RWPE1 (cell line): Measurements from ENCODE around the gene COPE.

ENCODE experiments used
- CTCF ChIA-PET: fragments of 350-600 bp; sonication (Branson Sonifier 250); formaldehyde crosslinking; extraction: SDS; loops from one replicate; lab custom pipeline; 2021; lab: Yijun Ruan, JAX
- POLR2A ChIA-PET: fragments of 400-600 bp; formaldehyde crosslinking; extraction: SDS; loops from one replicate; lab custom pipeline; 2020; ENCODE audit warnings: antibody characterized with exemption; ENCODE audit not compliant: low non-redundant PET; lab: Yijun Ruan, JAX
- DNase-seq: peaks from one replicate; pipeline ENCODE4 v3.0.0; 2012; ENCODE audit warnings: low spot score
- H3K27ac ChIP-seq: fragments of 450-650 bp; 2 replicates; pipeline ENCODE4 v1.5.1; 2017
- TF ChIP-seq, protein P1 (sequence below): fragments of 450-650 bp; conservative IDR thresholded peaks from 2 replicates; pipeline ENCODE4 v1.5.1; 2017; ENCODE audit warnings: low read depth, mild to moderate bottlenecking

Gene COPE

DNA sequence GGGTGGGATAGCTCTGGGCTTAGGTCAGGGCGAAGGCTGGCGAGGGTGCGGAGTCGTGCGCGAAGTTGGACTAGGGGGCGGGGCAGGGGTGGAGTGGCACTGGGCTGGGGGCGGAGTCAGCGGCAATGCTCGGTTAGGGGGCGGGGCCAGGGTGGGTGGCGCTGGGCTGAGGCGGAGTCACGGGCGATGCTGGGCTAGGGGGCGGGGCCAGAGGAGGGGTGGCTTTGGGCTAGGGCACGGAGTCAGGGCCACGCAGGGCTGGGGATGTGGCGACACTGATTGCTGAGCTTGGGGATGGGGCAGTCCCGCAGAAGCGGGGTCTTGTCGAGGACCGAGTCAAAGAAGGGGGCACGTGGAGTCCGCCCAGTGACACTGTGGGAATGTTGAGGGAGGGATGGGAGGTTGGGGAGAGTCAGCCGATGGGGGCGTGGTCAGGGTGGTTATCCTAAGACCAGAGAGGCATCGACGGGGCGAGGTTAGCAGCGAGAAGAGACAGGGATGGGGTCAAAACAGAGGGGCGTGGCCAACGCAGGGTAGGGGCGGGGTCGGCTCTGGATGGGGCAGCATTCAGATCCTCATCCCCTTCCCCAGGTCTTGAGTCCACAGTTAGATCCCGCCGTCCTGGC is 13.1 kb upstream of the COPE start:
- DNase-seq = peak; percentile 90
- POLR2A ChIA-PET = no interaction called here
- TF ChIP-seq, protein P1, sequence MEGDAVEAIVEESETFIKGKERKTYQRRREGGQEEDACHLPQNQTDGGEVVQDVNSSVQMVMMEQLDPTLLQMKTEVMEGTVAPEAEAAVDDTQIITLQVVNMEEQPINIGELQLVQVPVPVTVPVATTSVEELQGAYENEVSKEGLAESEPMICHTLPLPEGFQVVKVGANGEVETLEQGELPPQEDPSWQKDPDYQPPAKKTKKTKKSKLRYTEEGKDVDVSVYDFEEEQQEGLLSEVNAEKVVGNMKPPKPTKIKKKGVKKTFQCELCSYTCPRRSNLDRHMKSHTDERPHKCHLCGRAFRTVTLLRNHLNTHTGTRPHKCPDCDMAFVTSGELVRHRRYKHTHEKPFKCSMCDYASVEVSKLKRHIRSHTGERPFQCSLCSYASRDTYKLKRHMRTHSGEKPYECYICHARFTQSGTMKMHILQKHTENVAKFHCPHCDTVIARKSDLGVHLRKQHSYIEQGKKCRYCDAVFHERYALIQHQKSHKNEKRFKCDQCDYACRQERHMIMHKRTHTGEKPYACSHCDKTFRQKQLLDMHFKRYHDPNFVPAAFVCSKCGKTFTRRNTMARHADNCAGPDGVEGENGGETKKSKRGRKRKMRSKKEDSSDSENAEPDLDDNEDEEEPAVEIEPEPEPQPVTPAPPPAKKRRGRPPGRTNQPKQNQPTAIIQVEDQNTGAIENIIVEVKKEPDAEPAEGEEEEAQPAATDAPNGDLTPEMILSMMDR = no peak
- H3K27ac ChIP-seq = peak overlapping the region; percentile 69
- CTCF ChIA-PET = interaction anchor here (0.7 kb wide), 1 partner anchor 16 kb away, joined by 4 read pairs; no protein-coding TSS in a partner anchor

DNA sequence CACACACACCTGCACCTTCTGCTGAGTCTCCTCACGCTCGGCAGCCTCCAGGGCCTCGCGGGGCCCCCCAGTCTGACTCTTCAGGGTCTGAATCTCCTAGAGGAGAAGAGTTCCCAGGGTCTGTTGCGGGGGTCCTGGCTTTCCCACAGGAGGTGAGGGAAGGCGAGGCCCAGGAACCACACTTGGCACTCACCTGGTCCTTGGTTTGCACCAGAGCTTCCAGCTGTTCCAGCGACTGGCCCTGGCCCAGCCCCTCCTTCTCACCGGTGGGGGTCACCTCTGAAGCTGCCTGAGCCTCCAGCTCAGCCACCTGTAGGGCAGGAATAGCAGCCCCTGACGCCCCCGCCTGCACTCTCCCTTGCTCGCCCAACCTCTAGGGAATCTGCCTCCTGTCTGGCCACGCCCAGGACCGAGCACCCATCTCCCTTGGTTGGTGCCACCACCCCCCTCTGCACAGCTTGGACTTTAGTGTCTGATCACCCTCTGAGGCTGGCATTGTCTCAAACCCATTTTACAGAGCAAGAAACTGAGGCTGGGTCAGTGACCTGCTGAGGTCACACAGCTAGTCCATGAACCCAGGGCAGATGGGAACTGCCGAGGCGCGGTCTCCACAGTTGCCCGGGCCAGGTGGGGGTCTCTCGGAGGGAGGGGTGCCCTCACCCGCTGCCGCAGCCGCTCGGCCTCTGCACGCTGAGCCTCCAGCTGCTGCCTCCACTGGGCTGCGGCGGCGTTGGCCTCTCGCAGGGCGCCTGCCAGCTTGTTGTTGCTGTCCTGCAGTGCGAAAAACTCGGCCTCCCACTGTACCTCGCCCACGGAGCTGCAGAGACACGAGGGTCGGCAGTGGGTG is 12.4 kb upstream of the COPE start:
- TF ChIP-seq, protein P1 = no peak
- CTCF ChIA-PET = interaction anchor here (0.6 to 0.7 kb wide), 3 partner anchors 17 to 28 kb away, joined by 3 to 4 read pairs (median 4); no protein-coding TSS in a partner anchor
- POLR2A ChIA-PET = no interaction called here
- H3K27ac ChIP-seq = peak overlapping the region; percentile 69
- no peak for DNase-seq

DNA sequence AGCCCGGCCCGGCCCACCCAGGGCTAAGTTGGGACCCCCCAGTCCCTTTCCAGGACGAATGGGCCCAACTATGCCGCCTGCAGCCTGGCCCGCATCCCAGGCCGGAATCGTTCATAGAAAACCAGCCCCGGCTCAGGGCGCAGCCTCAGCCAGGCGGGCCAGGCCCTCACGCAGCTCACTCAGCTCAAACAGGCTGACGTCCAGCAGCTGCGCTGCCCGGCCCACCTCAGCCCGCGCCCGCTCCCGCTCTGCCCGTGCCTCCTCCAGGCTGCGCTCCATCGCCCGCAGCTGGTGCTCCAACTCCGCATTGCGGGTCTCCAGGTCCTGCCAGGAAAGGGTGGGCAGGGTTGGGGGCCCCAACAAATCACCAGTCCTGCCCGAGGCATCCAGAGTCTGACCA is 10.1 kb upstream of the COPE start:
- TF ChIP-seq, protein P1 = no peak
- CTCF ChIA-PET = no interaction called here
- peak overlapping the region; percentile 40 for H3K27ac ChIP-seq
- POLR2A ChIA-PET = interaction anchor here (1.5 kb wide), 1 partner anchor 10 kb away, joined by 3 read pairs; the partner anchor contains the start of genes COPE and DDX49
- DNase-seq = no peak

DNA sequence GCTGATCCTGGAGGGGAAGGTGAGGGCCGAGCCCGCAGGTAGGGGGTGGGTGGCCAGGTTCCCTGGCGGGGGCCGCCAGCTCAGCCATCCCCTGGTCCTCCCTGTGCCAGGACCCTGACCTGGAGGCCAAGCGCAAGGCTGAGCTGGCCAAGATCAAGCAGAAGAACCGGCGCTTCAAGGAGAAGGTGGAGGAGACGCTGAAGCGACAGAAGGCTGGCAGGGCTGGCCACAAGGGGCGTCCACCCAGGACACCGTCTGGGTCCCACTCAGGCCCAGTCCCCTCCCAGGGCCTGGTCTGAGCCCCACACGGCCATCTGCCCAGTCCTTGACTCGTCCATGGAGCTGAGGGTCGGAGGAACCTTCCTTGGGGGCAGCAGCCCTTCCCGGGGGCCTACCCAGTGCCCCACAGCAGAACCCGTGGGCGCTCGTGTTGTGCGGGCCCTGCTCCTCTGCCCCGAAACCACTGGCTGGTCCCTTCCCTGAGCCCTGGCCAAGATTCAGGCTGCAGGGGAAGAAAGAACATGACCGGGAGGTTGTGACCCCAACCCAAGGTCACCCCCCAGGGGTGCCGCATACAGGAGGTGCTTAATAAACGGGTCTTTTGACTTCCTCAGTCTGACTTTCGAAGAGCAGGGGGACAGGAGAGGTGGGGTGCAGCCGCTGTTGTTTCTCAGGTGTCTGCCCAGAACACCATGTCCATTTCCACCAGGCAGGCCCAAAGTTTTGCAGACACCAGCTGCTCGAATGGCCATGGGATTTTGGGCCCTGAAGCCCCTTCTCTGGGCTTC is 9.0 kb upstream of the COPE start:
- TF ChIP-seq, protein P1 = no peak
- no peak for DNase-seq
- ChIA-PET POLR2A (interaction anchor here (0.7 to 1.5 kb wide), 3 partner anchors 9 to 28 kb away, joined by 3 to 5 read pairs (median 3); partner anchors contain the start of genes COPE and DDX49), CTCF (interaction anchor here (0.7 kb wide), 1 partner anchor 127 kb away, joined by 3 read pairs; no protein-coding TSS in a partner anchor)
- H3K27ac ChIP-seq = peak overlapping the region; percentile 40

DNA sequence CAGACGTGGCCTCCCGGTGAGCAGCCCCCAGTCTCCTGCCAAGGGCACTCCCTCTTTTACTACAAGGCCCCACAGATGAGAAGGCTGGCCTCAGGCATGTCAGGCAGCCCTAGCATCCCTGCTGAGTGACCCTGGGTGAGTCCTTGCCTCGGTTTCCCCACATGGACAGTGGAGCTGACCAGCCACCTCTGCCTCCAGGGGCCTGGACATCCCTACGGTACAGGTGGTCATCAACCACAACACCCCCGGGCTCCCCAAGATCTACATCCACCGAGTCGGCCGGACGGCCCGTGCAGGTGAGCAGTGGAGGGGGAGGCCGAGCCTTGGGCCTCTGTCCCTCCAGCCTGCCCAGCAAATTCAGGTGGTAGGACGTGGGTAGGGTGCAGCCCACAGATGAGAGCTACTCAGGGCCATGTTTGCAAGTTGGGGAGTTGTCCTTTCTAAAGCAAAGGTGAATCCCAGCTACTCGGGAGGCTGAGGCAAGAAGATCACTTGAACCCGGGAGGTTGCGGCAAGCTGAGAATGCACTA is 5.6 kb upstream of the COPE start:
- TF ChIP-seq, protein P1 = no peak
- DNase-seq = no peak
- CTCF ChIA-PET = interaction anchor here (0.6 kb wide), 1 partner anchor 33 kb away, joined by 3 read pairs; no protein-coding TSS in a partner anchor
- peak overlapping the region; percentile 27; the same call in 1 of the 2 replicates for H3K27ac ChIP-seq
- POLR2A ChIA-PET = no interaction called here
